GM23338 (cell line): ENCODE results near the gene TNRC18. TPM values are rescaled to one million over a fixed set of nuclear protein-coding genes. Genes with fewer than 3 reads are reported as not detected.

Experiments used
- ATAC-seq: fragments of 200-7000 bp; cut with Tn5 transposase; 3 replicates; pipeline ENCODE4 v1.9.1; 2020
- DNase-seq: peaks from one replicate; pipeline ENCODE4 v3.0.0-alpha.2; 2015; ENCODE audit warnings: low spot score
- H2AFZ ChIP-seq: fragments of 200-600 bp; sonication (generic); 2 replicates; pipeline ENCODE4 v1.8.0; 2016; ENCODE audit warnings: antibody characterized with exemption, mild to moderate bottlenecking, moderate library complexity
- H3F3A ChIP-seq: fragments of 200-600 bp; sonication (generic); replicated peaks from 2 replicates; pipeline ENCODE4 v1.8.0; 2017; ENCODE audit warnings: antibody characterized with exemption, mixed run types, low read depth
- H3K27ac ChIP-seq: fragments of 200-600 bp; sonication (generic); 2 replicates; pipeline ENCODE4 v1.6.1; 2016; ENCODE audit warnings: low read depth
- H3K27me3 ChIP-seq: fragments of 200-600 bp; sonication (generic); 2 replicates; pipeline ENCODE4 v1.8.0; 2016; ENCODE audit warnings: mild to moderate bottlenecking, mixed run types, moderate library complexity; ENCODE audit not compliant: insufficient read depth
- H3K36me3 ChIP-seq: fragments of 200-600 bp; sonication (generic); 2 replicates; pipeline ENCODE4 v1.8.0; 2016; ENCODE audit warnings: mild to moderate bottlenecking; ENCODE audit not compliant: insufficient read depth
- H3K4me1 ChIP-seq: fragments of 200-600 bp; sonication (generic); 2 replicates; pipeline ENCODE4 v1.8.0; 2016; ENCODE audit warnings: mild to moderate bottlenecking, moderate library complexity; ENCODE audit not compliant: insufficient read depth
- H3K4me2 ChIP-seq: fragments of 200-600 bp; sonication (generic); 2 replicates; pipeline ENCODE4 v1.7.1; 2017; ENCODE audit warnings: mixed run types
- H3K4me3 ChIP-seq: fragments of 200-600 bp; sonication (generic); 2 replicates; pipeline ENCODE4 v1.6.1; 2016; ENCODE audit warnings: mixed run types
- H3K79me2 ChIP-seq: fragments of 200-600 bp; sonication (generic); replicated peaks from 2 replicates; pipeline ENCODE4 v1.8.0; 2017; ENCODE audit warnings: mild to moderate bottlenecking; ENCODE audit not compliant: insufficient read depth
- H3K9me2 ChIP-seq: fragments of 200-600 bp; sonication (generic); 2 replicates; pipeline ENCODE4 v1.8.0; 2017; ENCODE audit not compliant: insufficient read depth
- H4K20me1 ChIP-seq: fragments of 200-600 bp; sonication (generic); replicated peaks from 2 replicates; pipeline ENCODE4 v1.8.0; 2017; ENCODE audit warnings: mild to moderate bottlenecking; ENCODE audit not compliant: insufficient read depth
- H3K27ac Mint-ChIP-seq: 2 replicates; pipeline ENCODE4 v1.8.0; 2020; ENCODE audit warnings: inconsistent platforms, mild to moderate bottlenecking, moderate library complexity, mixed read lengths
- H3K27me3 Mint-ChIP-seq: 3 replicates; pipeline ENCODE4 v1.8.0; 2022; ENCODE audit warnings: low read depth, mild to moderate bottlenecking, moderate library complexity, mixed read lengths, inconsistent platforms; ENCODE audit not compliant: insufficient read depth, poor library complexity
- H3K36me3 Mint-ChIP-seq: 3 replicates; pipeline ENCODE4 v1.8.0; 2021; ENCODE audit warnings: low read depth, mild to moderate bottlenecking, inconsistent platforms, moderate library complexity, mixed read lengths
- H3K4me1 Mint-ChIP-seq: 3 replicates; pipeline ENCODE4 v1.8.0; 2020; ENCODE audit warnings: mild to moderate bottlenecking, inconsistent platforms, mixed read lengths
- H3K4me3 Mint-ChIP-seq: 3 replicates; pipeline ENCODE4 v1.8.0; 2021; ENCODE audit warnings: moderate library complexity, mild to moderate bottlenecking, inconsistent platforms, mixed read lengths
- H3K9me3 Mint-ChIP-seq: 3 replicates; pipeline ENCODE4 v1.8.0; 2020; ENCODE audit warnings: moderate library complexity, mild to moderate bottlenecking, inconsistent platforms, mixed read lengths
- CREB1 ChIP-seq: fragments of 250-450 bp; sonication (Bioruptor Pico); IDR thresholded peaks from 2 replicates; pipeline ENCODE4 v1.5.0; 2020; ENCODE audit warnings: low read depth, mild to moderate bottlenecking, moderate library complexity
- CTCF ChIP-seq, 2 experiments: fragments of 200-600 bp in 1 of 2; sonication (generic) in 1 of 2; conservative IDR thresholded peaks; 2 replicates each; pipeline versions ENCODE4 v1.5.1 to v1.6.1; 2016 to 2017; ENCODE audit warnings: antibody characterized with exemption in 2 of 2, low read depth in 2 of 2, mild to moderate bottlenecking in 2 of 2, moderate library complexity in 1 of 2
- JUNB ChIP-seq: IDR thresholded peaks from one replicate; pipeline ENCODE4 v1.6.1; 2016; ENCODE audit warnings: antibody characterized with exemption; ENCODE audit not compliant: unreplicated experiment
- NANOG ChIP-seq: IDR thresholded peaks from 2 replicates; pipeline ENCODE4 v1.6.1; 2016; ENCODE audit warnings: antibody characterized with exemption, borderline replicate concordance
- STAT1 ChIP-seq: IDR thresholded peaks from one replicate; pipeline ENCODE4 v1.6.1; 2016; ENCODE audit warnings: antibody characterized with exemption; ENCODE audit not compliant: unreplicated experiment
- ZNF114 ChIP-seq: fragments of 250-450 bp; sonication (Bioruptor Pico); IDR thresholded peaks from 2 replicates; pipeline ENCODE4 v1.5.0; 2020; ENCODE audit warnings: mild to moderate bottlenecking, moderate library complexity
- ZNF331 ChIP-seq: fragments of 250-450 bp; sonication (Bioruptor Pico); IDR thresholded peaks from 2 replicates; pipeline ENCODE4 v1.5.0; 2020; ENCODE audit warnings: low read depth, mild to moderate bottlenecking, moderate library complexity
- ZNF462 ChIP-seq: fragments of 250-450 bp; sonication (Bioruptor Pico); IDR thresholded peaks from 2 replicates; pipeline ENCODE4 v1.5.0; 2020; ENCODE audit warnings: mild to moderate bottlenecking, moderate library complexity
- polyA plus RNA-seq: library from polyadenylated mRNA; unstranded; fragments of >200 nt; fragmentation: Nextera tagmentation; extraction: Ambion mirVana; gene quantifications from 2 replicates; pipeline ENCODE4 v1.2.1, GENCODE V29; 2016
- total RNA-seq: library from RNA; depleted of rRNA; stranded (reverse); fragments of >200 nt; shearing (Covaris generic); gene quantifications from 2 replicates; pipeline ENCODE4 v1.2.3, GENCODE V29; 2014

Gene TNRC18
- total and polyA plus RNA-seq, 2 experiments from 2014 or later: 2.1 to 17.5 TPM

- peaks cover 11% of the 10 kb centered on the region for H3K27me3 Mint-ChIP-seq
- Histone ChIP-seq H4K20me1 (no peaks in the 10 kb centered on the region), H3K79me2 (no peaks in the 10 kb centered on the region), H3F3A (no peaks in the 10 kb centered on the region), H3K27me3 (no peaks in the 10 kb centered on the region), H3K36me3 (no peaks in the 10 kb centered on the region), H3K4me3 (no peak overlapping the region), H3K4me1 (no peaks in the 10 kb centered on the region), H3K27ac (no peak overlapping the region), H3K9me2 (no peaks in the 10 kb centered on the region), H2AFZ (no peak overlapping the region), H3K4me2 (no peak overlapping the region)
- peaks cover 21% of the 10 kb centered on the region for H3K9me3 Mint-ChIP-seq
- H3K27ac Mint-ChIP-seq: no peak overlapping the region
- no peak overlapping the region for H3K4me3 Mint-ChIP-seq
- H3K36me3 Mint-ChIP-seq: peaks cover 18% of the 10 kb centered on the region
- ATAC-seq (no peak), DNase-seq (no peak)
- TF ChIP-seq ZNF331 (CRISPR knock-in tag): no peak
- no peak for TF ChIP-seq ZNF114 (CRISPR knock-in tag)
- H3K4me1 Mint-ChIP-seq: no peaks in the 10 kb centered on the region
Observed at GRCh38 chr7:5439209-5439571, 15.6 kb upstream of the TNRC18 start.

- no peak for ATAC-seq
- H3K9me3 Mint-ChIP-seq: peaks cover 27% of the 10 kb centered on the region
- H3K27ac Mint-ChIP-seq: no peak overlapping the region
- peaks cover 20% of the 10 kb centered on the region for H3K36me3 Mint-ChIP-seq
- no peak for TF ChIP-seq NANOG
- TF ChIP-seq JUNB: no peak
- no peak for TF ChIP-seq ZNF114 (CRISPR knock-in tag)
- TF ChIP-seq ZNF462 (CRISPR knock-in tag): no peak
- no peak for TF ChIP-seq ZNF331 (CRISPR knock-in tag)
- TF ChIP-seq STAT1: no peak
- TF ChIP-seq CREB1 (CRISPR knock-in tag): no peak
- TF ChIP-seq CTCF (conservative IDR thresholded peaks at IDR 0.05; ENCODE audit: low read depth in 2 of 2): no peak
- no peaks in the 10 kb centered on the region for H3K36me3 ChIP-seq
- no peaks in the 10 kb centered on the region for H4K20me1 ChIP-seq
- H3K27me3 ChIP-seq: peaks cover 4% of the 10 kb centered on the region; the same call in 1 of the 2 replicates
- no peak for DNase-seq
- no peaks in the 10 kb centered on the region for H3F3A ChIP-seq
- no peak overlapping the region for H3K4me3 ChIP-seq
- H3K27me3 Mint-ChIP-seq: peaks cover 13% of the 10 kb centered on the region
- no peaks in the 10 kb centered on the region for H3K4me1 Mint-ChIP-seq
- H3K79me2 ChIP-seq: no peaks in the 10 kb centered on the region
- H3K4me3 Mint-ChIP-seq: no peak overlapping the region
- H3K9me2 ChIP-seq: no peaks in the 10 kb centered on the region
- no peak overlapping the region for H3K27ac ChIP-seq
- no peaks in the 10 kb centered on the region for H3K4me1 ChIP-seq
- H3K4me2 ChIP-seq: no peak overlapping the region
- no peak overlapping the region for H2AFZ ChIP-seq
Observed at GRCh38 chr7:5437987-5438386, 14.4 kb upstream of the TNRC18 start.
